OCI-M1 (cell line): ENCODE results near the gene OR1F1.

ENCODE experiments used
- DNase-seq: peaks from one replicate; lab custom pipeline; 2025; lab: John Stamatoyannopoulos, UW

The OR1F1 gene

DNA sequence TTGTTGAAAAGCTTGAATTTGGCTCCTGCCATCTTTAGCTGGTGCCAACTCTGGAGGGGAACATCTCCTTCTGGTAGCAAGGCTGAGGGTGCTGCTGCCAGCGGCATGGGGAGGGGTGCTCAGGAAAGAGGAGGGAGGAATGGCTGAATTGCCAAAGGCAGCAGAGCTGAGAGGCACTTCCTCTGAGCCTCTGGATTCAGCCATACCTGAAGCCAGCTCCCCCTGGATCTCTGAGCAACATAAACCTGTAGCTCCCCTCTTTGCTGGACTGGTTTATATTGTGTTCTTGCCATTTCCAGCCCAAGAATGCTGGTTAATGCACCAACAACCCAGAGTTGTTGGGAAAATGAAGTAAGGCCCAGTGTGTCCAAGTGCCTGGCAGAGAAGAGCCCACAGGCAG lies 61.0 kb downstream of the OR1F1 start:
- DNase-seq = no peak

DNA sequence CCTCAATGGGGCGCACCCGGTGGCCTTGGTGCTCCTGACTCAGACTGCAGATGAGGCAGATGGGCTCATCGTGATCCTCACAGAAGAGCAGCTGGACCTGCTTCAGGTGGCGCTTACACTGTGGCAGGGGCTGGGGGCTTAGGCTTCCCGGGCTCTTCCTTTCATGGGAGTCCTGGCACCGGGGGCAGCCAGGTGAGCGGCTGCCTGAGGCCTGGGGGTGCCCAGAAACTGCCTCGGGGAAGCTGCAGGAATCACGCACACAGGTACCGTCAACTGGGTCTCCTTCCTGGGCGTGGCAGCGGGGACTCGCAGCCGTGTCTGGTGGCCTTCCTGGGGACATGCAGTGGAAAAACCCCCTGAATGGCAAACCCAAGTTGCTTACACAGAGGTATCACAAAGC lies 61.4 kb downstream of the OR1F1 start:
- no peak for DNase-seq

DNA sequence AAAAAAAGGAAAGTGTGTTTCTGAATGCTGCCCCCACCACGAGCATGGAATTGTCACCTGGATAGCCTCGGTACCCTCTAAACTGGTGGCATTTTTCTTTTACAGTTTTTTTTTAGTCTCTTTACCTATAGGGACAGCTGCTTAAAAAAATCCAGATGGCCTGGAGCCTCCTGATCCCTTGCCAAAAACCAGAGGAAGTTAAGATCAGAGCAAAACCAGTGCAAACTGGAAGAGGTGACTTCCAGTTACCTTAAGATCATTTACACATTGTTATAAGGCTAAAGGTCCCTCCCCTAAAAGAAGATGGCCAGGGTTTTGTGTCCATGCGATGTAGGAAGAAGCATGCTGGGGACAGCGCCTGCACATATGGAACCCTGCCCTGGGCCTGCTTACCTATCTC lies 65.0 kb downstream of the OR1F1 start:
- peak; percentile 31 for DNase-seq

DNA sequence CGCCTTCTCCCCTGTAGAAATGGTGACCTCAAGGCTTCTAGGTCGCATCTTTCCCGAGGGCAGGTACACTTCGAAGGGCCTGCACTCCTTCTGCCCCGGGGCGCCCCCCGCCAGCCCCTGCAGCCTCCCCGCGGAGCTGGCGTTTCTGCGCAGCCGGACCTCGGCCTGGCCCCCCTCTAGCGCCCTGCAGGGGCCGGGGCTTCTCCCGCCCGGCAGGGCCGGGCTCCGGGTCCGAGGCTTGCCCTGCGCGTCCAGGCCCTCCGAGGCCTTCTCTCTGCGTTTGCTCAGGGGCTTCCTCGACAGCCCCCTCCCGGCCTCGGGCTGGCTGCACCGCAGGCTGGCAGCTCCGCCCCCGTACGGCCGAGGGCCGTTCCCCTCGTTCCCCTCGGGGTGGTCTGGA lies 66.3 kb downstream of the OR1F1 start:
- DNase-seq = no peak
